NCI-H1048 (cell line): Measurements from ENCODE around the gene SMAD9.

ENCODE experiments used
- DNase-seq: peaks from one replicate; lab custom pipeline; 2025; lab: John Stamatoyannopoulos, UW

SMAD9 gene

DNA sequence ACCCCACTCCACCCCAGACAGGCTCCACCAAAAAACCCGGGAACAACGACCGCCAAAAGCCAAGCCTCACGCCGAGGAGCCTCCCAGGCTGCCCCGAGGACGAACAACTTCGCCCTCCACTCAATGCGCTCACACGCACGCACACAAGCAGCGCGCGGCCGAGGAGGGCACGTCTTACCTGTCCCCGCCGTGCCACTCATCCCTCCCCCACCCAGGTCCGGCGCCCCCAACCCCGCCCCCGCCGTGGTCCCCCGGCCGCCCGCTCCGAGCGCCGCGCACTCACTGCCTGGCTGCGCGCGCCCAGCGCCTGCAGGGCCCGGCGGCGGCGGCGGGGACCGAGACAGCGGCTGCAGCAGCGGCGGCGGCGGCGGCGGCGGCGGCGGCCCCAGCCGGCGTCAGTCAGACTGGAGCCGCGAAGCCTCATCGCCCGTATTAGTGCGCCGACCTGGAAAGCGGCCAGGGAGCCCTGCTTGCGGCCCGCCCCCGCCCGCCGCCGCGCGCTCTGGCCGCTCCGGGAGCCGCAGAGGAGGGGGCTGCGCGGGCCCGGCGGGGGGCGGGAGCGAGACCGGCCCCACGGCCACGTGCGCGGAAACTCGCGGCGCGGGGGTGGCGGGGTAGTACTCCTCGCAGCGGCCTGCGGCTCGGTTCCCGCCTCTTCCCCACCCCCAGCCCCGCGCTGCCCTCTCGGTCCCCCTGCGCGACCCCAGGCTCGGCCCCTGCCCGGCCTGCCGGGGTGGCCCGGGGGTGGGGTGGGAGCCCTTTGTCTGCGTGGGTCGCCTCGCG is at the start of gene SMAD9:
SMAD9 (minus strand) TSS at position 406 of the 783 bp plus-strand sequence. CDS start 40,549 bp downstream, outside the sequence.
- peak; percentile 2 for DNase-seq

DNA sequence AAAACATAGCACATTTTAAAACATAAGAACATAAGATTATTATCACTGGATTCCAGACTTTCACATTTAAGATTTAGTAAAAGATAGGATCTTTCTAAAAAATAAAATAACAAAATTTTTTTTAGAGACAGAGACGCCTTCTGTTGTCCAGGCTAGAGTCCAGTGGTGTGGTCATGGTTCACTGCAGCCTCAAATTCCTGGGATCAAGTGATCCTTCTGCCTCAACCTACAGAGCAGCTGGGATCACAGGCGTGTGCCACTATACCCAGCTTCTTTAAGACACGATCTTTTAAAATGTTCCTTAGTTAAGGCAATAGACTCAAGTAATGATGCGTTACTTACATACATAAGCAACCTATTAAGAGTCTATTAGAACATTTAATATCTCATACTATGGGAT is 46.4 kb upstream of the SMAD9 start:
- DNase-seq: no peak

DNA sequence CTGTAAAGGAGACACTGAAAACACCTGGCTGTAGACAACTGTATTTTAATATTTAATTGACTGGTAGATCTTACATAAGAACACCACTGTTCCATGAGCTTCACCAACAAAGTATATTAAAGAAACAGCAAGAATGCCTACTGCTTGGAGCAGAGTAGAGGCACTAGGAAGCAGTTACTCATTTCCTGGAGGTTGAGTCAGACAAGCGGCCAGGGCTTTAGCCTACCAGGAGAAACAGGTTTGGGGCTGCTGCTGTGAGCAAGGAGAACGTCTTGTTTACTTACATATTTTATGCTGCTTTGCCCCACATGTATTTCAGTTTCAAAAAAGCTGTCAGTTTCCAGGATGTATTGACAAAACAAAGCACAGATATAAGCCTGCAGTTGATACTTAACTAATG is 45.7 kb upstream of the SMAD9 start:
- no peak for DNase-seq

DNA sequence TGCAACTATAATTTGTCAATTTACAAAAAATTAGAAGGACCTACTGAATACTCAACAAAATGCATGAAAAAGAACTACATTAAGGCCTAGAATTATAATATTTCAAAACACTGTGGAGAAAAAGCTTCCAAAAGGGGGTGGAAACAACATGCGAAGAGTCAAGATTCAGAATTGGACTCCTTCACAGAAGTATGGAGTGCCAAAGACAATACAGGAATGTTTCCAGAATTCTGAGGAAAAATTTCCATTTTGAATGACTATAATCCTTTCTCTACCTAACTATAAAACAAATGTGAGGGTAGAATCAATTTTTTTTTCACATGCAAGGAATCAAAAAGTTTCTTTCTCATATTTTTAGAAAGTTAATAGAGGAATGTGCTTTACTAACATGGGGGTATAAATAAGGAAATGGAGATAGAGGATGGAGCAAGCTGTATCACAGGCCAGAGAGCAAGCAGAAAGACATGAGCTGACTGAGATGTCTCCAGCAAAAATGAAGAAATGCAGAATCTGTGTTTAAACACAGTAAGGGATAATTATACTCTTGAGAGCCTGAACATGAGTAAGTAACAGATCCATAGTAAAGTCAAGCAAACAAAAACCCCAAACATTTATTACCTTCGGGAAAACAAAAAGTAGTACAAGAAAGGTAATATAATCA is 39.5 kb upstream of the SMAD9 start:
- DNase-seq: no peak

DNA sequence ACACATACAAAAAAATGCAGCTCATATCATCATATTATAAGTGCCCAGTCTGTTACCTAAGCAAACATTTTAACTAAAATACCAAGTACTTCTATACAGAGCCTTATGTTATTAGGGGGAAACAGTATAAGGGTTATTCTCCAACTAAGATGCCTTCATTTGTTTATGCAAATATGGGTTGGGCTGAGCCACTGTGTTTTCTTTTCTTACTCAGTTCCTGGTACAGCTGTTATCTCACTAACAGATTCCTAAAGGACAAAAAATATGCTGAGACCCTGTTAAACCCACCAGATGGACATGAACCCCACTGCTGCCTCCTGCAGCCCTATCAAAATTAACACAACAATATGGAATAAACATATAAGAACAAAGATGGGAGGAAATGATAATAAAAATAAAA is 34.5 kb upstream of the SMAD9 start:
- DNase-seq: no peak

DNA sequence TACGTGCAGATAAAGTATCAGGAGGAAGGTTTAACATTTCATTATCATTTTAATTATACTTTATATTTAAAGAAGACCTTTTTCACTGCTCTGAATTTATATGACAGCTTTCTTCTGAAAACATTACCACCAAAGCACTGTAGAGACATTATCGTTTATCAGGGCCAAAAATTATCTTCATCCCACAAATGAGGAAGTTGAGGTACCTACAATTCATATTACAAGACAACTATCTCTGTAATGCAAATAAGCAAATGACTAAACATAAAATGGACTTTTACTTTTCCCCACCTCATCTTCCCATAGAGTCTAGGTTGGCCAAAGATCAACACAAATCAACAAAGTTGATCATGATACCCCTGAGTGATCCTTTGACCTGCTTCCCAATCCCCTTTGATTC is 30.9 kb upstream of the SMAD9 start:
- no peak for DNase-seq

DNA sequence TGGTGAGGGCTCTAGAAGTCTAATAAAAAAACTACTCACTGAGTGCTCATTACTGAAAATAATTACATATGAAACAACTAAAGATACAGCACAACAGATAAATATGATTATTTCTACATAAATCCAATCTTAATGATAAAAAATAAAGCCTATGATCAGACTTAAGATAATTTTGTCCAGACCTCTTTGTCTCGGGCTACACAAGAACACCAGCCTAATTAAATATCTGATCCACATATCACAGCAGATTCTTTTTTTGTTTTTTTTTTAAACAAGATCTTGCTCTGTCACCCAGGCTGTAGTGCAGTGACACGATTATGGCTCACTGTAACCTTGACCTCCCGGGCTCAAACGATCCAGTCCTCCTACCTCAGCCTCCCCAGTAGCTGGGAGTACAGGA is 30.3 kb upstream of the SMAD9 start:
- no peak for DNase-seq

DNA sequence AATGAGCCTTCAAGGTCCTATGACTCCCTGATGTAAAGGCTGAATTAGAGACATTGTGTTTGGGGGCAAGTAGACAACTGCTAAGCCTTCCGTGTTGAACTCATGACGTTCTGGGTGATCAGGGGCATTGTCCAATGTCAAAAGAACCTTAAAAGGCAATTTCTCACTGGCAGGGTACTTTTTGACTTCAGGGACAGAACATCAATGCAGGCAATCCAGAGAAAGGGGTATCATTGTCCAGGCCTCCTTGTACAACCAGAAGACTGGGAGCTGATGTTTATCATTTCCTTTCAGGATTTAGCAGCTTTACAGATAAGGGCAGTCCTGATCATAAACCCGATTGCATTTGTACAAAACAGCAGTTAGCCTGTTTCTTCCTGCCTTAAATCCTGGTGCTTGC is 25.0 kb upstream of the SMAD9 start:
- DNase-seq: no peak

DNA sequence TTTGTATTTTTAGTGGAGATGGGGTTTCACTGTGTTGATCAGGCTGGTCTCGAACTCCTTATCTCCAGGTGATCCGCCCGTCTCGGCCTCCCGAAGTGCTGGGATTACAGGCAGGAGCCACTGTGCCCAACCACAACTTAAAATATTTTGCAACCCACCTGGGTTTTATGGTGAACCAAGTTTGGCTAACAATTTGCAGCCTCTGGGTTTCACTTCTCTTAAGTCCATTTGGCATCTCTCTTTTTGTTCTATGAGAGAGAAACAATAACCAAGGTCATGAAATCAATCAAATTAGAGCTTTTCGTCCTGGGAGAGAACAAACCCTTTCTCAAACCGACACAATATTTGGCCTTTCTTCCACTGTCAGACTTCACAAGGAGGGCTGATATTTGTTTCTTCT is 5.6 kb upstream of the SMAD9 start:
- no peak for DNase-seq

DNA sequence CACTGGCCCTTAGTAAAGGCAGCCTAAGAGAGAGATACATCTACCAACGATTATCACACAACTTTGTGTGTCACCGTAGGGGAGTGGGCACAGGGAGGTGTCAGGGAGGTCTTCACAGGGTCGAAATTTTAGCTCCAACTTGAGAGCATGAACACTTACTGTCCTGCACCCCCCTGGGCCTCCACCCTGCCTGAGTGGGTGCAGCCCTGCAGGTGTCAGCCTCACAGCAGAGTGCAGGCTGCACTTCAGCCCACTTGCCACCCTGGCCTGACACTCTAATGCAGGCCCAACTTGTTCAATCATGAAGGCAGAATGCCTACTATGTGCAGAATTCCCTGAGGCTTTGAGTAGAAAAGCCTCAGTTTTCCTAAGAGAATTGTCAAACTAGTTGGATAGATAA is 4.0 kb upstream of the SMAD9 start:
- DNase-seq: no peak

DNA sequence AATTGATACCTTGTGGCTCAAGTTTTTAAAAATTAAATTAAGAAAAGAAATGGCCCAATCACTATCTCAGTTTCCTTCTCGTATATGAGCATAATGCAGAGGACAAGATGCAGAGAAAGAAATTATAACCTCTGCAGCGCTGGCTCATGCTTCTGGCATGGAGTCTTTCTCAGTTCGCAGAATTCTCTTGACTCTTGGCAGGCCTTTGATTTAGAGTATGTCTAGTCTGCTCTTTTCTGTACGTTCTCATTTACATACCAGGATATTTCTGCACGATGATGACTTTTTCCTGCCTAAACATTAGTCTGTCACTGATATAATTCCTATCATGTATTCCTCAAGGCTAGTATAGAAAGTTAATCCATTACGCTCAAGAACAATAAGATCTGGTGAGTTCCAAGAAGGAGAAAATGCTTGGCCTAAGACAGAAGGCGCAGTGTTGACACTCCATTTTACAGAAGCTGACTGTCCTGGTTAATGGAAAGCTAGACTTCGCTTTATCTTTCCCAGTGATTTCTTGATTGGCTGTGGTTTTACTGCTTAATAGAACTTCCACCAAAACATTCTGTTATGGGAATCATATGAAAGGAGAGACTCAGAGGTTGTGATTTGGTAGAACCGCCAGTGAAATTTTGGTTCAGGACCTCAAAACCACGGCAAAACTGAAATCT is 1.7 kb upstream of the SMAD9 start:
- no peak for DNase-seq

DNA sequence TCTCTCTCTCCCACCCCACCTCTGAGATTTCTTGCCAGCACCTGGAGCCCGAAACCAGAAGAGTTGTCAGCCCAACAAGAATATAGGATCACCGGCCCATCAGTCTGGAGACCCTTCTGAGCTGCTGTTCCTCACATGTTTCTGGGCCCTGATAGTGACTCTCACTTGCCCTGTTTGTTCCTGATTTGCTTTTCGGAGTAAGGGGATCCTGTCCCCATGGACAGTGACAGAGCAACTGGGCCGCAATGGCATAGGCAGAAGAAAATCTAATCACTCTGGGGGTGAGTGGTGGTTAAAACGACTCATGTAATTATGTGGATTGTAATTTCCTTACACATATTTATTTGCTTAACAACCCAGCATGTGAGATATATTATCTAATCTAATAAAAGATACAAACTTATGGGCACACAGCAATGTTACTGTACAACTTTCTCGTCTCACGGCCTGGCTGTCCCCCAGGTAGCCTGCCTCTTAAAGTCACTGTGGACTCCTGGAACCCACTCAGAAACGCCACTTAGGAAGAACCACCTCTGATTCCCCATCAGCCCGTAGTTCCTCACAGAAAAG is 663 bp upstream of the SMAD9 start:
- DNase-seq: no peak

DNA sequence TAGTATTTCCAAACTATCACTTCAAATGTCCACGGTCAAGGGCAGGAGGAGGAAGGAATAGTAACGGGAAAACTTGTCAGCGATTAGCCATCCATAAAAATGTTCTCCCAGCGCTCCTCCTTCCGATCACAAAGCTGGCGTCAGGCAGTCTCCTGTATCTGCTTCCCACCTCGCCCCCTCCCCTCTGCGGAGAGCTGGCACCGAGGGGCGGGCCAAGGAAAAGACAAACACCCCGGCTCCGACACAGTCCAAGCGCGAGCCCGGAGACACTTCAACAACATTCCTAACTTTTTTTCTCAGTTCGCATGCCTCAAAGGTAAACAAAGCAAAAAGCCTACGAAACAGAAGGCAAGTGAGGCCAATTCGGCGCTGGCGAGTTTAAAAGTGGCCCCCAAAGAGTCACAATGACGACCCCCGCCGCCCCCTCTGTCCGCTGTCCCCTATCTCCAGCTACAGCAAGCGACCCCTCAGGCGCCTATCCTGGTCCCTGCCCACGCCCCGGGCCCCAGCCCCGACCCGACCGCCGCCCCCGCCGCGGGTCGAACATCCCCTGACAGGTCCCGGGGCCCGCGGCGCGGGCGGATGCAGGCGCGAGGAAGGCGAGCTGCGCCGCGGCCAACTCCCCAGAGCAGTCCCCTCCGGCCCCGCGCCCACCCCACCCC is 736 bp downstream of the SMAD9 start:
- no peak for DNase-seq

DNA sequence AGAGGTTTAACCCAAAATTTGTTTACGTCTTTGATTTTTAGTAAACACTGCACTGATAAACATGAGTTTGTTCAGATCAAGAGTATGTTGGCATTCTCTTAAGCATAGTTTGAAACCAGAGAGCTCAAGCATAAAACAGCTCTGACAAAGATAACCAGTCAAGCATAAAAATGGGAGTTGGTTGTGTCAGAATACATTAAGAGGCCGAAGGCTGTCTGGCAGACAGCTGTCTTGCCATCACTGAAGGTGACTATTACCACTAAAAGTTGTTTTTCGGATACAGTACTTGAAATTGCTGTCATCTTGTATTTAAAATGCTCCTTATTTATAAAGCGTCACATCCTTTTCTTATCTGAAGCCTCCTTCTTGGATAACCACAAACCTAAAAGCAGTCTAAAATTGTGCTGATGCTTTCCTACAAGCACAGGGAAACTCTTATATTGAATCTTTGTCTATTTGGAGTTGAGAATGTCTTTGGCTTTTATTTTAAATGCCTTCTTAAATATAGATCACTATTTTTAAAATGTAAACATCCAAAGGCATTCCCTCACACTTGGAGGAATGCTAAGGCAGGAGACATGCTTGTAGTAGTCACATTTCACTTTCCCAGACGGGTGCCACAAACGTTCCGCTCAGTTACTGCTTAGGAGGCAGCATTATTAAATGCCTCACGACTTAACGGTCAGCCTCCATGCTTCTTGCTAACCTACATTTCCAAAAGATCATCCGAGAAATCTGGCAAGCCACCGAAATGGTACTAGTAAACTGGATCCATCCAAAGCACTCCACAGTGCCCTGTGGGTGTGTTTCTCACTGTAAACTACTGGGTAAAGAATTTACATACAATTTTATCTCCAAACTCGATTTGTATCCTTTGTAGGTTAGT is 1.5 kb downstream of the SMAD9 start:
- no peak for DNase-seq

DNA sequence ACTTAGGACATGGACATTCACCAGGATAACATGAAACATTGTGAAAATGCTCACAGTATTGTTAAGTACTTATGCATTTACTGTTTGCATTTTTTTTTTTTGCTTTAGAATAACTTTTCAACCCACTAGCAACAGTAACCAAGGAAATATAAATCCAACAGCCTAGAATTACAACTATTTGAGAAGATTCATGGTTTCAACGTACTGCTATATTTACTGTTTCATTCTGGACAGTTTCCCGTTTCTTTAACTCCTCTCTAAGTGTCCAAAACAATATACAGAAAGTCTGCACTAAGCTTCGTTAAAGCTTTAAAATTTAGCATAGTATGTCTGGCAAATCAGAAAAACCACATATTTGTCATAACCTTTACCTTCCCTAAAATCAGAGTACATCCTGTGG is 2.7 kb downstream of the SMAD9 start:
- no peak for DNase-seq

DNA sequence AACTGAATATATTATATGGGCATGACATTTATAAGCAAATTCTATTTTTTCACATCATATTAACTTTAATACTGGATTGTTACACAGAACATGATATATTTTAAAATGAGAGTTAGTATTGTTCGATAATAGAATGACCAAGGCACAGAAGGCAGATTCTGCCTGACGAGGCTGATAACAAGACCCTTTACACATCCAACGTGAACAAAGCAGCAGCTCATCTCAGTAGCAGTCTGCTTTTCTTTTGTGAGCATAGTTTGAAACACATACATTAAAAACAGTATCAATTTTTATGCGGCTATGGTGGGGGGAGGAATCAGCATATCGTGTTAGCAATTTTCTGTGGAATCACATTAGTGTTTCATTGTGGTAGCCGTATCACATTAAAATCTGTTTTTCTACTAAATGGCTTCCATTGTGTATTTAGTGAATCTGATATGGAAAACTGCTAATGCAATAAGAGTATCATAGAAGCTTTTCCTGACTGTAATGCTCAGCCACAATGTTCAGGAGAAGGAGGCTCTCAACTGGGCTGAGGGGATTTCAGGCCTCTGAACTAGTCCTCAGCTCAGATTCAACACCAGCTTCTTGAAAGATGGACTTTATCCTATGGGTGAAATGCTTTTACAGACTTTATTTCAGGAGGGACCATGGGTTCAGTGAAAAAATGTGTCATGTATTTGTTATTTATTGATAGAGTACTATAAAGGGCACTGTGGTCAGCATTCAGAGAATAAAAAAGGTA is 4.0 kb downstream of the SMAD9 start:
- no peak for DNase-seq

DNA sequence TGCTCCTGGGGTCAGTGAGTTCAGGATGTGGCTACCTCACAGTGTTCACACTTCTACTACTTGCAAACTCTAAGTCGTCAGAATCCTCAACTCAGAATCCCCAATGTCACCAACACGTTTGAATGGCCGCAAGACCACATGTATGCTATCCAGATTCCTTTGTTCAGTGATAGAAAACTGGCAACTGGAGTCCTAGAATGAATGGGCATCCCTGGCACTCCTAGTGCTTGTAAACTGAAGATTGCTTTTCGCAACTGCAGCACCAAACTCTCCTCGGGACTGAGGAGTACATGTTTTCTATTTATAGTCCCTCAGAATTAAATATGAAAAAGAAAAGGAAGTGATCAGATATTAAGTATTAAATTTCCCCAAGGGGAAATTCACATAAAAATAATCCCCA is 4.9 kb downstream of the SMAD9 start:
- no peak for DNase-seq

DNA sequence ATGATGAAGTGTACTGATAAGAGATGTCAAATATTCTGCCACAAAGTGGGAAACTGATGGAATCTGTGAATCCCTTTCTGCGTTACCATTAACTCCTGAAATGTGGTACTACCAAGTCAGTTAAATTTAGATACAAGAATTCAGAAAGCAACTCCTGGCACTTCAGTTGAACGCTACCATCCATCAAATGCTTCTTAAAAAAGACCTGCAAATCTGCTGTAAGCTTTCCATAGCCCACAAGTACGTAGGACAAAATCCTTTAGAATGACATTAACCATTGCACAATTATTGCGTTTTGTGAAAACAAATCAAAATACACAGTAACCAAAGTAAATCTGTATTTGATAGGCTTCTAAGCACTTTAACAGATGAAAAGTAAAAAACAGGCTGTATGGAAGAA is 5.4 kb downstream of the SMAD9 start:
- no peak for DNase-seq

DNA sequence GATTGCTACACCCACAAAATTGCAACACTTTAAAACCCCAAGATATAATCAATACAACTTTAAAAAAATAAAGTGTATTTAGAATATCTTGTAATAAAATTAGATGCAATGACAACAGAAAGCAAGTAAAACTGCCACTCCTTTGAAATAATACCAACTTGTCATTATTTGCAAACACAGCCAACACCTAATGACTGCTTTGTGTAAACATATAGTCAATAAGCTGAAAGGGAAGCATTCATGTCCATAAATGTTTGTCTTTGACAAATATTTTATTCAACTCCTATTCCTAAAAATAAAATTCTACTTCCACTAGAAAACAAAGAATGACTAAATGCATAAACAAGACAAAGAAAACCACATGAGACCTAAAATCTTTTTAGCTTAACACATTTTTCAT is 6.6 kb downstream of the SMAD9 start:
- no peak for DNase-seq

DNA sequence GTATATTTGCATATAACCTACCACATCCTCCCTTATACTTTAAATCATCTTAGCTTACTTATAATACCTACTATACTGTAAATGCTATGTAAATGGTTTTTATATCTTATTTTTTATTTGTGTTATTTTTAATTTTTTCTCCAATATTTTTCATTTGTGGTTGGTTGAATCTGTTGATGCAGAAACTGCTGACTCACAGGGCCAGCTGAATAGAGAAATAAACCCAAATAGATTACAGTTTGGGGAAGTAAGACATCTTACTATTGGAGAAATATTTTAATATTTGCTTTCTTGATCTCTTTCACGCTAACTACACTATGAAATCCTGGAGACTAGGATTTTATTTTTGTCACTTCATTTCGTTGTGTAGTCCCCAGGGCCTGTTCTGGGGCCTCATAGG is 7.1 kb downstream of the SMAD9 start:
- no peak for DNase-seq

DNA sequence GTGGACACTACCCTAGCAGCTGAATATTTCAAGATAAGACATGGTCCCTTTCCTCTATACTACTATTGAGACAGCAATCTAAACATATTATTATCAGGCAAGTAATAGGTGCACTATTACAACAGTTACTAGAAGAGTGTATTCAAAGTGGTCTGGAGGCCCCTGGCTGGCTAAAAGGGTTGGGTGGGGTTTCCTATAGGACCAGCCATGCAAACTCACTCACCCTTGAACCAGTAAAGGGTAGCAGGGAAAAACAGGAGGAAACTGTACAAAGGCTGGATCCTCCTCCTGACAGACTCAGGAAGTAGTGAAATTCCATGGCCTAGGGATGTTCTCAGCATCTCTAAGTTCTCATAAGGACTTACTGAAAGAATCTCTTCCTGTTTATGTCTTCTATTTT is 7.7 kb downstream of the SMAD9 start:
- no peak for DNase-seq
